H9 (cell line): ENCODE measurements around the gene OLIG1. TPM values are rescaled to one million over a fixed set of nuclear protein-coding genes. Genes with fewer than 3 reads are reported as not detected.

Source experiments
- DNase-seq: peaks from one replicate; pipeline ENCODE4 v3.0.0-alpha.2; 2017
- H2AFZ ChIP-seq: one replicate; pipeline ENCODE4 v1.6.1; 2013; ENCODE audit warnings: mild to moderate bottlenecking, low read length, control low read depth, moderate library complexity
- H2AK5ac ChIP-seq: 2 replicates; pipeline ENCODE4 v1.6.1; 2013; ENCODE audit warnings: low read length, control low read depth, mixed read lengths; ENCODE audit not compliant: insufficient read length
- H2BK120ac ChIP-seq: one replicate; pipeline ENCODE4 v1.6.1; 2013; ENCODE audit warnings: low read depth, mild to moderate bottlenecking, low read length, control low read depth, inconsistent platforms; ENCODE audit not compliant: poor library complexity, severe bottlenecking
- H2BK12ac ChIP-seq: 2 replicates; pipeline ENCODE4 v1.6.1; 2013; ENCODE audit warnings: low read length, control low read depth, mixed read lengths, low read depth; ENCODE audit not compliant: insufficient read length
- H2BK15ac ChIP-seq: 2 replicates; pipeline ENCODE4 v1.6.1; 2013; ENCODE audit warnings: low read depth, low read length, control low read depth
- H2BK20ac ChIP-seq: one replicate; pipeline ENCODE4 v1.6.1; 2013; ENCODE audit warnings: low read depth, mild to moderate bottlenecking, low read length, control low read depth, inconsistent platforms; ENCODE audit not compliant: poor library complexity, severe bottlenecking
- H2BK5ac ChIP-seq: 2 replicates; pipeline ENCODE4 v1.6.1; 2013; ENCODE audit warnings: low read length, control low read depth, mixed read lengths; ENCODE audit not compliant: insufficient read length
- H3K14ac ChIP-seq: 2 replicates; pipeline ENCODE4 v1.6.1; 2013; ENCODE audit warnings: low read length, control low read depth; ENCODE audit not compliant: insufficient read depth
- H3K18ac ChIP-seq: 2 replicates; pipeline ENCODE4 v1.6.1; 2013; ENCODE audit warnings: low read depth, mild to moderate bottlenecking, mixed read lengths, low read length, control low read depth; ENCODE audit not compliant: insufficient read length
- H3K23ac ChIP-seq: 2 replicates; pipeline ENCODE4 v1.6.1; 2013; ENCODE audit warnings: low read length, control low read depth, mixed read lengths, low read depth; ENCODE audit not compliant: insufficient read length
- H3K23me2 ChIP-seq: 2 replicates; pipeline ENCODE4 v1.6.1; 2013; ENCODE audit warnings: low read depth, mild to moderate bottlenecking, mixed read lengths, low read length, control low read depth; ENCODE audit not compliant: insufficient read length, poor library complexity, severe bottlenecking
- H3K27ac ChIP-seq: 2 replicates; pipeline ENCODE4 v1.5.1; 2013; ENCODE audit warnings: low read length, control low read depth, mixed read lengths, low read depth; ENCODE audit not compliant: insufficient read length
- H3K27me3 ChIP-seq: 2 replicates; pipeline ENCODE4 v1.6.1; 2013; ENCODE audit warnings: low read length, control low read depth, inconsistent platforms; ENCODE audit not compliant: insufficient read depth
- H3K4ac ChIP-seq: 2 replicates; pipeline ENCODE4 v1.6.1; 2013; ENCODE audit warnings: low read depth, mild to moderate bottlenecking, control low read depth, inconsistent platforms, low read length, moderate library complexity
- H3K4me1 ChIP-seq: 2 replicates; pipeline ENCODE4 v1.6.1; 2013; ENCODE audit warnings: low read length, control low read depth, inconsistent platforms; ENCODE audit not compliant: insufficient read depth
- H3K4me2 ChIP-seq: 2 replicates; pipeline ENCODE4 v1.6.1; 2013; ENCODE audit warnings: low read length, control low read depth, mixed read lengths; ENCODE audit not compliant: insufficient read length, insufficient read depth
- H3K56ac ChIP-seq: 2 replicates; pipeline ENCODE4 v1.6.1; 2013; ENCODE audit warnings: low read depth, mild to moderate bottlenecking, mixed read lengths, low read length, control low read depth; ENCODE audit not compliant: insufficient read length
- H3K79me1 ChIP-seq: 2 replicates; pipeline ENCODE4 v1.6.1; 2013; ENCODE audit warnings: low read depth, mild to moderate bottlenecking, moderate library complexity, low read length, control low read depth, inconsistent platforms; ENCODE audit not compliant: insufficient read depth, poor library complexity, severe bottlenecking
- H3K79me2 ChIP-seq: 2 replicates; pipeline ENCODE4 v1.6.1; 2013; ENCODE audit warnings: low read length, control low read depth, inconsistent platforms; ENCODE audit not compliant: insufficient read depth
- H3K9ac ChIP-seq: 2 replicates; pipeline ENCODE4 v1.6.1; 2013; ENCODE audit warnings: low read length, control low read depth, mixed read lengths; ENCODE audit not compliant: insufficient read length; ENCODE audit errors: extremely low read depth
- H3K9me3 ChIP-seq: one replicate; pipeline ENCODE4 v1.6.1; 2013; ENCODE audit warnings: low read depth, low read length, inconsistent platforms; ENCODE audit not compliant: control insufficient read depth
- H3T11ph ChIP-seq: one replicate; pipeline ENCODE4 v1.6.1; 2013; ENCODE audit warnings: mild to moderate bottlenecking, low read length, control low read depth, inconsistent platforms
- H4K20me1 ChIP-seq: one replicate; pipeline ENCODE4 v1.6.1; 2013; ENCODE audit not compliant: control insufficient read depth, insufficient read length, insufficient read depth
- H4K5ac ChIP-seq: 2 replicates; pipeline ENCODE4 v1.6.1; 2013; ENCODE audit warnings: low read depth, mild to moderate bottlenecking, mixed read lengths, low read length, control low read depth; ENCODE audit not compliant: insufficient read length
- H4K8ac ChIP-seq: replicated peaks from 2 replicates; pipeline ENCODE4 v1.6.1; 2013; ENCODE audit warnings: low read length, control low read depth, mixed read lengths, low read depth; ENCODE audit not compliant: insufficient read length
- H4K91ac ChIP-seq: 2 replicates; pipeline ENCODE4 v1.6.1; 2013; ENCODE audit warnings: low read depth, mild to moderate bottlenecking, moderate library complexity, mixed read lengths, low read length, control low read depth; ENCODE audit not compliant: insufficient read length
- H3K27ac Mint-ChIP-seq, 3 experiments: 2 replicates in 2 of 3; 3 replicates in 1 of 3; pipeline ENCODE4 v1.8.0; 2020 to 2021; ENCODE audit warnings: mixed read lengths in 3 of 3, mild to moderate bottlenecking in 1 of 3, moderate library complexity in 1 of 3
- H3K27me3 Mint-ChIP-seq: 2 replicates; pipeline ENCODE4 v1.8.0; 2021; ENCODE audit warnings: low read depth, mild to moderate bottlenecking, moderate library complexity, mixed read lengths
- H3K36me3 Mint-ChIP-seq, 3 experiments: 2 replicates in 2 of 3; 3 replicates in 1 of 3; pipeline ENCODE4 v1.8.0; 2020 to 2021; ENCODE audit warnings: low read depth in 3 of 3, mixed read lengths in 3 of 3; ENCODE audit not compliant: insufficient read depth in 1 of 3
- H3K4me1 Mint-ChIP-seq, 2 experiments: 2 replicates each; pipeline ENCODE4 v1.8.0; 2020; ENCODE audit warnings: mixed read lengths in 2 of 2
- H3K4me3 Mint-ChIP-seq, 2 experiments: 2 replicates in 1 of 2; 3 replicates in 1 of 2; pipeline ENCODE4 v1.8.0; 2020 to 2021; ENCODE audit warnings: mild to moderate bottlenecking in 2 of 2, mixed read lengths in 2 of 2, moderate library complexity in 1 of 2
- H3K9me3 Mint-ChIP-seq, 2 experiments: 2 replicates in 1 of 2; 3 replicates in 1 of 2; pipeline ENCODE4 v1.8.0; 2020; ENCODE audit warnings: mild to moderate bottlenecking in 2 of 2, mixed read lengths in 2 of 2, moderate library complexity in 1 of 2
- CTCF ChIP-seq: fragments of 200-600 bp; sonication (generic); conservative IDR thresholded peaks from 3 replicates; pipeline ENCODE4 v1.8.0; 2021; ENCODE audit warnings: antibody characterized with exemption, mild to moderate bottlenecking
- WGBS: extraction: QIAGEN DNeasy Blood & Tissue Kit; methylation state at CpG from one replicate; pipeline ENCODE4 v1.1.7; 2013; ENCODE audit warnings: missing lambda C conversion rate, low lambda C conversion rate, mixed read lengths; ENCODE audit not compliant: insufficient read length; ENCODE audit errors: extremely low coverage; 5-methylcytosine and 5-hydroxymethylcytosine counted together
- total RNA-seq: library from RNA; stranded (reverse); gene quantifications from 2 replicates; pipeline ENCODE4 v1.2.1, GENCODE V29; 2021

OLIG1 gene
- total RNA-seq, 1 experiment from 2014 or later: 0.31 TPM

- H3K56ac ChIP-seq: no peak overlapping the region
- H2BK120ac ChIP-seq: no peak overlapping the region
- H3K9me3 Mint-ChIP-seq: no peaks in the 10 kb centered on the region; a peak in 1 of 5 replicates
- H4K91ac ChIP-seq: no peak overlapping the region
- H3K27me3 ChIP-seq: peaks cover 39% of the 10 kb centered on the region
- H4K20me1 ChIP-seq: no peaks in the 10 kb centered on the region
- no peak overlapping the region for H2BK20ac ChIP-seq
- H3K79me1 ChIP-seq: no peaks in the 10 kb centered on the region
- H2AFZ ChIP-seq: no peak overlapping the region
- H3K4me1 ChIP-seq: peaks cover 23% of the 10 kb centered on the region
- no peak overlapping the region for H3K27ac ChIP-seq
- H3K4me1 Mint-ChIP-seq: peaks cover 57 to 72% of the 10 kb centered on the region in 2 experiments
- no peak overlapping the region; a peak in 1 of 7 replicates for H3K27ac Mint-ChIP-seq
- H3K14ac ChIP-seq: no peak overlapping the region
- H3K4me3 Mint-ChIP-seq: peak overlapping the region in 1 of 2 experiments; percentile 7; a peak in 1 of 5 replicates
- H3K79me2 ChIP-seq: no peaks in the 10 kb centered on the region
- no peak overlapping the region for H3T11ph ChIP-seq
- WGBS: no CpG with 5 or more reads among the region's 11 CpGs
- no peak for DNase-seq
- no peak overlapping the region for H3K23ac ChIP-seq
- H2BK5ac ChIP-seq: no peak overlapping the region
- peaks cover 3% of the 10 kb centered on the region for H3K23me2 ChIP-seq
- no peaks in the 10 kb centered on the region for H3K36me3 Mint-ChIP-seq
- no peak overlapping the region for H3K18ac ChIP-seq
- H4K8ac ChIP-seq: no peak overlapping the region
- H4K5ac ChIP-seq: no peak overlapping the region
- H3K27me3 Mint-ChIP-seq: peaks cover 74% of the 10 kb centered on the region
- no peak overlapping the region for H3K4ac ChIP-seq
- no peak overlapping the region for H3K4me2 ChIP-seq
- H2AK5ac ChIP-seq: no peak overlapping the region
- H2BK15ac ChIP-seq: no peak overlapping the region
- H2BK12ac ChIP-seq: no peak overlapping the region
- H3K9ac ChIP-seq: no peak overlapping the region
- TF ChIP-seq CTCF: no peak
- no peaks in the 10 kb centered on the region for H3K9me3 ChIP-seq
Observed at GRCh38 chr21:33076600-33077329, 6.8 kb downstream of the OLIG1 start.
